CD14-positive monocyte (primary cell): ENCODE data around the gene DGKH. TPM values are rescaled to one million over a fixed set of nuclear protein-coding genes. Genes with fewer than 3 reads are reported as not detected.

Experiments used
- DNase-seq, 3 donors: peaks; one replicate each; pipeline ENCODE4 v3.0.0-alpha.2; 2011 to 2022
- H2AFZ ChIP-seq: 2 replicates; pipeline ENCODE4 v1.6.0; 2012; ENCODE audit warnings: mild to moderate bottlenecking, low read depth, low read length, inconsistent platforms; ENCODE audit not compliant: insufficient read depth, poor library complexity, severe bottlenecking
- H3K27ac ChIP-seq, 2 donors: 1 replicate in 1 of 2; 2 replicates in 1 of 2; pipeline ENCODE4 v1.5.1; 2012 to 2013; ENCODE audit warnings: low read length in 2 of 2, control low read depth in 1 of 2, inconsistent platforms in 1 of 2, low read depth in 1 of 2, mild to moderate bottlenecking in 1 of 2
- H3K27me3 ChIP-seq, 2 donors: one replicate each; pipeline versions ENCODE4 v1.6.0 to v1.6.1; 2011 to 2013; ENCODE audit warnings: low read length in 2 of 2; ENCODE audit not compliant: control insufficient read depth in 2 of 2, insufficient read depth in 2 of 2
- H3K36me3 ChIP-seq, 2 donors: replicated peaks in 1 of 2; 1 replicate in 1 of 2; 2 replicates in 1 of 2; pipeline versions ENCODE4 v1.5.1 to v1.6.1; 2012 to 2013; ENCODE audit warnings: low read length in 2 of 2, control low read depth in 1 of 2, inconsistent platforms in 1 of 2, mild to moderate bottlenecking in 1 of 2; ENCODE audit not compliant: insufficient read depth in 2 of 2, control insufficient read depth in 1 of 2
- H3K4me1 ChIP-seq, 2 donors: 1 replicate in 1 of 2; 2 replicates in 1 of 2; pipeline versions ENCODE4 v1.5.1 to v1.6.1; 2012 to 2013; ENCODE audit warnings: low read length in 2 of 2, control low read depth in 1 of 2, inconsistent platforms in 1 of 2, mild to moderate bottlenecking in 1 of 2, moderate library complexity in 1 of 2; ENCODE audit not compliant: insufficient read depth in 2 of 2, control insufficient read depth in 1 of 2
- H3K4me2 ChIP-seq: replicated peaks from 2 replicates; pipeline ENCODE3; 2012; ENCODE audit warnings: low read length, moderate library complexity, mild to moderate bottlenecking; ENCODE audit not compliant: poor library complexity, severe bottlenecking; ENCODE audit errors: extremely low read depth
- H3K4me3 ChIP-seq, 3 experiments: fragments of 200-600 bp in 1 of 3; sonication (generic) in 1 of 3; replicated peaks in 1 of 3; 1 replicate in 2 of 3; 2 replicates in 1 of 3; pipeline ENCODE4 v1.5.1; 2011 to 2013; ENCODE audit warnings: low read length in 3 of 3, mild to moderate bottlenecking in 3 of 3, control low read depth in 2 of 3, low read depth in 2 of 3, inconsistent platforms in 1 of 3, moderate library complexity in 1 of 3
- H3K79me2 ChIP-seq: 2 replicates; pipeline ENCODE4 v1.6.0; 2012; ENCODE audit warnings: mild to moderate bottlenecking, control low read depth, inconsistent platforms, low read length, moderate library complexity; ENCODE audit not compliant: insufficient read depth
- H3K9ac ChIP-seq: 2 replicates; pipeline ENCODE4 v1.6.0; 2017; ENCODE audit warnings: low read length, mild to moderate bottlenecking; ENCODE audit not compliant: insufficient read depth, poor library complexity, severe bottlenecking
- H3K9me3 ChIP-seq, 2 donors: replicated peaks in 1 of 2; 1 replicate in 1 of 2; 2 replicates in 1 of 2; pipeline versions ENCODE4 v1.5.1 to v1.6.1; 2012 to 2013; ENCODE audit warnings: low read length in 2 of 2, control low read depth in 1 of 2; ENCODE audit not compliant: control insufficient read depth in 1 of 2, insufficient read depth in 1 of 2
- H4K20me1 ChIP-seq: 2 replicates; pipeline ENCODE4 v1.6.0; 2012; ENCODE audit warnings: mild to moderate bottlenecking, low read length, control low read depth, moderate library complexity; ENCODE audit not compliant: insufficient read depth
- H3K27ac Mint-ChIP-seq, 7 donors: one replicate each; pipeline ENCODE4 v1.8.0; 2020; ENCODE audit warnings: mild to moderate bottlenecking in 7 of 7, mixed read lengths in 7 of 7, moderate library complexity in 6 of 7, inconsistent platforms in 2 of 7
- H3K27me3 Mint-ChIP-seq, 3 donors: one replicate each; pipeline ENCODE4 v1.8.0; 2021 to 2022; ENCODE audit warnings: low read depth in 3 of 3, mild to moderate bottlenecking in 3 of 3, mixed read lengths in 3 of 3, moderate library complexity in 3 of 3, inconsistent platforms in 1 of 3
- H3K36me3 Mint-ChIP-seq, 2 donors: one replicate each; pipeline ENCODE4 v1.8.0; 2020; ENCODE audit warnings: mixed read lengths in 2 of 2, inconsistent platforms in 1 of 2, mild to moderate bottlenecking in 1 of 2
- H3K4me1 Mint-ChIP-seq: one replicate; pipeline ENCODE4 v1.8.0; 2020; ENCODE audit warnings: mild to moderate bottlenecking, mixed read lengths
- H3K4me3 Mint-ChIP-seq, 2 donors: one replicate each; pipeline ENCODE4 v1.8.0; 2020; ENCODE audit warnings: mild to moderate bottlenecking in 2 of 2, mixed read lengths in 2 of 2, moderate library complexity in 1 of 2
- H3K9me3 Mint-ChIP-seq, 7 donors: one replicate each; pipeline ENCODE4 v1.8.0; 2020 to 2022; ENCODE audit warnings: mixed read lengths in 7 of 7, mild to moderate bottlenecking in 6 of 7, moderate library complexity in 6 of 7, inconsistent platforms in 2 of 7
- CTCF ChIP-seq: fragments of 200-600 bp; IDR thresholded peaks from one replicate; pipeline ENCODE4 v1.8.0; 2022; ENCODE audit warnings: antibody characterized with exemption, mild to moderate bottlenecking
- WGBS: methylation state at CpG from one replicate; pipeline ENCODE4 v1.1.5; 2013; ENCODE audit warnings: missing lambda C conversion rate; ENCODE audit not compliant: insufficient coverage; 5-methylcytosine and 5-hydroxymethylcytosine counted together
- intact Hi-C, 2 donors: fragments of 100-400 bp; cut with micrococcal nuclease; formaldehyde crosslinking; loops; one replicate each; pipeline versions ENCODE4 v1.15.0 to v1.15.1; 2023
- polyA plus RNA-seq, 3 donors: library from polyadenylated mRNA; depleted of rRNA in 1 of 3; unstranded in 2 of 3; stranded (reverse) in 1 of 3; fragments of 300-500 nt in 2 of 3; fragments of >200 nt in 1 of 3; fragmentation: Illumina TruSeq in 2 of 3; gene quantifications; 1 replicate in 2 of 3; 2 replicates in 1 of 3; pipeline ENCODE4 v1.2.3, GENCODE V29; 2012 to 2021

DGKH gene
- polyA plus RNA-seq, 3 donors, result 0.10 to 0.79 (median 0.15) TPM

GRCh38 chr13:42219876-42220275 is 171.4 kb downstream of the DGKH start:
- no peaks in the 10 kb centered on the region for H3K36me3 ChIP-seq
- no peak for DNase-seq
- WGBS, result no CpG with 5 or more reads among the region's 1 CpG
- H3K9ac ChIP-seq, result no peak overlapping the region
- no peak overlapping the region for H2AFZ ChIP-seq
- no peaks in the 10 kb centered on the region for H3K4me1 Mint-ChIP-seq
- H3K27ac Mint-ChIP-seq, result no peak overlapping the region
- no peaks in the 10 kb centered on the region for H4K20me1 ChIP-seq
- H3K36me3 Mint-ChIP-seq, result peaks cover 2 to 3% of the 10 kb centered on the region in 2 donors
- H3K4me3 ChIP-seq, result no peak overlapping the region
- H3K4me1 ChIP-seq, result no peaks in the 10 kb centered on the region
- no peaks in the 10 kb centered on the region for H3K27me3 ChIP-seq
- peaks cover 0 to 2% (median 0%) of the 10 kb centered on the region in 3 donors for H3K27me3 Mint-ChIP-seq
- H3K4me3 Mint-ChIP-seq, result no peak overlapping the region
- no peak for TF ChIP-seq CTCF
- no peak overlapping the region for H3K27ac ChIP-seq
- peaks cover 0 to 2% (median 0%) of the 10 kb centered on the region in 7 donors for H3K9me3 Mint-ChIP-seq
- H3K79me2 ChIP-seq, result no peaks in the 10 kb centered on the region
- H3K4me2 ChIP-seq, result no peak overlapping the region
- intact Hi-C loops, result no loop called here
- H3K9me3 ChIP-seq, result no peaks in the 10 kb centered on the region

GRCh38 chr13:42221121-42221765 is 172.8 kb downstream of the DGKH start:
- WGBS, result 100% methylated on average over 2 of the region's 4 CpGs
- Histone ChIP-seq H3K4me1 (no peaks in the 10 kb centered on the region), H2AFZ (no peak overlapping the region), H3K4me2 (no peak overlapping the region), H4K20me1 (no peaks in the 10 kb centered on the region), H3K9ac (no peak overlapping the region), H3K27ac (no peak overlapping the region), H3K79me2 (no peaks in the 10 kb centered on the region), H3K4me3 (no peak overlapping the region), H3K27me3 (no peaks in the 10 kb centered on the region), H3K36me3 (no peaks in the 10 kb centered on the region), H3K9me3 (no peaks in the 10 kb centered on the region)
- Mint-ChIP-seq H3K27me3 (peaks cover 0 to 2% (median 0%) of the 10 kb centered on the region in 3 donors), H3K9me3 (peaks cover 0 to 5% (median 2%) of the 10 kb centered on the region in 7 donors), H3K4me1 (no peaks in the 10 kb centered on the region), H3K36me3 (peaks cover 9% of the 10 kb centered on the region in 2 donors), H3K27ac (no peak overlapping the region), H3K4me3 (no peak overlapping the region)
- intact Hi-C loops, result no loop called here
- no peak for TF ChIP-seq CTCF
- DNase-seq, result no peak
